ENCODE results near the gene MGAT4C. TPM values are rescaled to one million over a fixed set of nuclear protein-coding genes. Genes with fewer than 3 reads are reported as not detected.
"Not testable (repeated sequence)": the region's sequence is repeated elsewhere in the genome, so short reads cannot be mapped to it uniquely, and the experiment has no call there.

The MGAT4C gene
- not detected for polyA plus RNA-seq

- Mint-ChIP-seq H3K9me3 (peaks cover 0 to 24% (median 3%) of the 10 kb centered on the region in 6 donors), H3K4me1 (no peaks in the 10 kb centered on the region), H3K4me3 (no peak within 1 kb of the TSS), H3K27ac (no peak within 1 kb of the TSS), H3K36me3 (no peaks in the 10 kb centered on the region), H3K27me3 (ENCODE audit: low read depth in 3 of 3) (no peaks in the 10 kb centered on the region)
- DNase-seq = no peak
These were observed at the start of gene MGAT4C for GRCh38 chr12:86256163-86256562. Gene MGAT4C, minus strand, starts transcription at chr12:86256391.

GRCh38 chr12:86296396-86296795, 40.2 kb upstream of the MGAT4C start:
- H3K27me3 Mint-ChIP-seq (ENCODE audit: low read depth in 3 of 3); H3K36me3 Mint-ChIP-seq; H3K4me3 Mint-ChIP-seq; H3K4me1 Mint-ChIP-seq; H3K27ac Mint-ChIP-seq; DNase-seq: not testable (repeated sequence)
- H3K9me3 Mint-ChIP-seq = peaks cover 6 to 44% (median 13%) of the 10 kb centered on the region in 6 donors

DNA sequence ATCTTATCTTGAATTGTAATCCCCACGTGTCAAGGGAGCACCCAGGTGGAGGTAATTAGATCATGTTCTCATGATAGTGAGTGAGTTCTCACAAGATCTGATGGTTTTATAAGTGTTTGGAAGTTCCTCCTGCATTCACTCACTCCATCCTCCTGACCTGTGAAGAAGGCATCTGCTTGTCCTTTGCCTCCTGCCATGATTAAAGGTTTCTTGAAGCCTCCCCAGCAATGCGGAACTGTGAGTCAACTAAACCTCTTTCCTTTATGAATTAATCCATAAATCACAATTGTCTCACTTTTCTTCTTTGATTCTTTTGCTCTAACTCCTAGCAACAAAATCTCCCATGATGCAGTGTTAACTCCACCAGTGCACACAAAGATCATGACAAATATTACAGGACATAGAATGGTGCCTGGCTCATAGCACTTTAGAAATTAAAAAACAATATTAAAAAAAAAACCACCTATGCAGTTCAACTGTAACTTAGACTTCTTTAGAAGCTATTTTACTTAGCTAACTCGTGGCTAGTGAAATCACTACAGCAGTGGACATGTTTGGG, 37.6 kb upstream of the MGAT4C start:
- no peak overlapping the region for H3K4me3 Mint-ChIP-seq
- H3K36me3 Mint-ChIP-seq = no peaks in the 10 kb centered on the region
- H3K27me3 Mint-ChIP-seq (ENCODE audit: low read depth in 3 of 3) = no peaks in the 10 kb centered on the region
- H3K4me1 Mint-ChIP-seq = no peaks in the 10 kb centered on the region
- no peak overlapping the region for H3K27ac Mint-ChIP-seq
- peaks cover 6 to 50% (median 19%) of the 10 kb centered on the region in 6 donors for H3K9me3 Mint-ChIP-seq
- no peak for DNase-seq

GRCh38 chr12:86292480-86292879, 36.3 kb upstream of the MGAT4C start:
- H3K9me3 Mint-ChIP-seq = peaks cover 4 to 46% (median 20%) of the 10 kb centered on the region in 6 donors
- H3K4me3 Mint-ChIP-seq = no peak overlapping the region
- no peaks in the 10 kb centered on the region for H3K4me1 Mint-ChIP-seq
- DNase-seq = no peak
- H3K27me3 Mint-ChIP-seq (ENCODE audit: low read depth in 3 of 3) = no peaks in the 10 kb centered on the region
- no peaks in the 10 kb centered on the region for H3K36me3 Mint-ChIP-seq
- H3K27ac Mint-ChIP-seq = no peak overlapping the region

DNA sequence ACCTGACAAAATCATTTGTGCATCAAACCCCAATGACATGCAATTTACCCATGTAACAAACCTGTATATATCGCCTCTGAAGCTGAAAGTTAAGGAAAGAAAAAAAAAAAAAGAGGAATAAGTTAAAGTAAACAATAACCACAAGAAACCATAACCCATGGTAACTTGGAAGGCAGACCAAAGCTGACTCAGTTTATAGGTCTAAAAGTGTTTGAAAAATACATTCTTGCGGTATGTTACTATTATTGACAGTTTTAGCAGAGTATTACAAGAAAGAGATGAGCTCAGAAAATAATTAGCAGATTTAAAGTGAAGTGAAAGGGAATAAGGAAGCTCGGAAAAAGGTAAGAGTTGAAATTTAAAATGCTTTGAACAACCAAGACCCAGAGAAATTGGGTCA, 34.4 kb upstream of the MGAT4C start:
- Mint-ChIP-seq H3K27ac (no peak overlapping the region), H3K4me1 (no peaks in the 10 kb centered on the region), H3K9me3 (peaks cover 2 to 40% (median 21%) of the 10 kb centered on the region in 6 donors), H3K36me3 (no peaks in the 10 kb centered on the region), H3K27me3 (ENCODE audit: low read depth in 3 of 3) (no peaks in the 10 kb centered on the region), H3K4me3 (no peak overlapping the region)
- no peak for DNase-seq

DNA sequence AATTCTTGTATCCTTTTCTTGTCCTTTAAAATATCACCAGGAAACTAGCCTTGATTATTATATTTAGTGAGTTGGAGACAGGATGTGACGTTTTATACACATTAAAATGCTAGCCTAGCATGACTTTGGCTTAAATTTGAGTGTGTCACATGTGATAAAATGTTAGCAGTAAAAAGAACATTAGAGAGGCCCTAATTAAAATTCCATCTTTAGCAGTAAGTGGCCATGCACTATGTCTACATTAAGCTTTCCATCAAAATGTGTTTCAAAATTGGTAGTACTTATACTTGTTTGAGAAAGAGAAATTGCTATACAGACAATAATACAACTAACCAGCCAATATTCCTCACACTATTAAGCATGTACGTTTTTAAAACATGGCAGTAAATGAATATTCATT, 29.9 kb upstream of the MGAT4C start:
- Mint-ChIP-seq H3K27me3 (ENCODE audit: low read depth in 3 of 3) (no peaks in the 10 kb centered on the region), H3K4me3 (no peak overlapping the region), H3K36me3 (no peaks in the 10 kb centered on the region)

DNA sequence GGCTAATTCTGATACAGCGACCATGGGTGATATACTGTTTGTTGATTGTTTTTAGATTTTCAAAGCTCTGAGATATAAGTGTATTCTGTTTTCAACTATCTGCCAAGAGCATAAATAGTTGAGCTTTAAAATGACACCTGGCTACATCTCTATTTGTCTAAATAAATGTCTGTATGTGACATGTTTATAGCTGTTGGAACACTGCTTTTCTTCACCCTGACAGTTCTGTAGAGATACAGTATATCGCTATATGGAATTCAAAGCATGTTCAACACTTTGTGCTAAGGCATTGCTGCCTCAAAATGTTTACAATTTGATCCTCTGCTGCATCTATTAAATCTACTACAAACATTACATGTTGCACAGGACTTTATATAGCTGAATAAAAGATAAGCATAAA, 27.4 kb upstream of the MGAT4C start:
- Mint-ChIP-seq H3K4me1 (no peaks in the 10 kb centered on the region), H3K4me3 (no peak overlapping the region), H3K9me3 (peaks cover under 1 to 29% (median 6%) of the 10 kb centered on the region in 6 donors), H3K36me3 (no peaks in the 10 kb centered on the region), H3K27ac (no peak overlapping the region), H3K27me3 (ENCODE audit: low read depth in 3 of 3) (no peaks in the 10 kb centered on the region)
- DNase-seq = no peak

More for the DNA sequence above, 29.9 kb upstream of the MGAT4C start:
- H3K9me3 Mint-ChIP-seq = peaks cover 0 to 22% (median 8%) of the 10 kb centered on the region in 6 donors
- H3K4me1 Mint-ChIP-seq = no peaks in the 10 kb centered on the region
- DNase-seq = no peak
- H3K27ac Mint-ChIP-seq = no peak overlapping the region

DNA sequence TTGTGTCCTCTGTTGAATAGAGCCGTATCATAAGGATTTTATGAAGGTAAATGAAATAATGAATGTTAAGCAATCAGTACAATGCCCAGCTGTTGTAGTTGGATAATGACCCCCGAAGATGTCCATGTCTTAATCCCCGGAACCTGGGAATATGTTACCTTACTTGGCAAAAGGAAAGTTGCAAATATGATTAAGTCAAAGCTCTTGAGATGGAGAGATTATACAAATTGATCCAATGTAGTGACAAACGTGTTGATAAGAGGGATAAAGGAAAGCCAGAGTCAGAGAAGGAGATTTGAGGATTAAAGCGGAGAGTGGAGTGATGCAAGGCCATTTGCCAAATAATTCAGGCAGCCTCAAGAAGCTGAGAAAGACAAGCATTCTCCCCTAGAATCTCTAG, 19.2 kb upstream of the MGAT4C start:
- Mint-ChIP-seq H3K36me3 (no peaks in the 10 kb centered on the region), H3K27ac (no peak overlapping the region), H3K4me3 (no peak overlapping the region), H3K9me3 (peaks cover 8 to 33% (median 20%) of the 10 kb centered on the region in 6 donors), H3K4me1 (no peaks in the 10 kb centered on the region), H3K27me3 (ENCODE audit: low read depth in 3 of 3) (no peaks in the 10 kb centered on the region)
- DNase-seq = no peak

- no peaks in the 10 kb centered on the region for H3K27me3 Mint-ChIP-seq (ENCODE audit: low read depth in 3 of 3)
- H3K4me3 Mint-ChIP-seq = no peak overlapping the region
- no peak overlapping the region for H3K27ac Mint-ChIP-seq
- H3K4me1 Mint-ChIP-seq = no peaks in the 10 kb centered on the region
- no peak for DNase-seq
- peaks cover 12 to 35% (median 17%) of the 10 kb centered on the region in 6 donors for H3K9me3 Mint-ChIP-seq
- no peaks in the 10 kb centered on the region for H3K36me3 Mint-ChIP-seq
These were observed 9.1 kb upstream of the MGAT4C start for GRCh38 chr12:86265329-86265695.

- no peaks in the 10 kb centered on the region for H3K4me1 Mint-ChIP-seq
- no peak overlapping the region for H3K27ac Mint-ChIP-seq
- no peak overlapping the region for H3K4me3 Mint-ChIP-seq
- no peaks in the 10 kb centered on the region for H3K27me3 Mint-ChIP-seq (ENCODE audit: low read depth in 3 of 3)
- DNase-seq = no peak
- H3K36me3 Mint-ChIP-seq = no peaks in the 10 kb centered on the region
- H3K9me3 Mint-ChIP-seq = peaks cover 12 to 32% (median 17%) of the 10 kb centered on the region in 6 donors
These were observed 8.5 kb upstream of the MGAT4C start for GRCh38 chr12:86264451-86265328.

DNA sequence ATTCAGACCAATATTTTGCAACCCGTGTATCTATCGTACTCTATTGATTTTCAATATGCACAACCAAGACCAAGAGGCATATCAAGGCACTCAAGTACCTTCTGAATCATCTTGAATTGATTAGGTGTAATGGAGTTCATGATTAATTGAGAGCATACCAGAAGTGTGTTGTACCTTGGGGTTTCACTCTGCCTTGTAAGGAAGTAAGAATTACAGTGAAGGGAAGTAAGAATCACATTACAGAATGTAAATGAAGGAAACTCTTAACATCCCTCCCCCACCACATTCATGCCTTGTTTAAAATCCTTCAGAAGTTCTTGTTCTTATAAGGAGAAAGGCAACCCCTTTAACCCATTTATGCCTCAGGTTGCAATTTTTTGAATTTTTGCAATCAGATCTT, 5.4 kb upstream of the MGAT4C start:
- Mint-ChIP-seq H3K27me3 (ENCODE audit: low read depth in 3 of 3) (no peaks in the 10 kb centered on the region), H3K4me3 (no peak overlapping the region), H3K27ac (no peak overlapping the region), H3K36me3 (no peaks in the 10 kb centered on the region), H3K4me1 (no peaks in the 10 kb centered on the region), H3K9me3 (peaks cover 7 to 26% (median 15%) of the 10 kb centered on the region in 6 donors)
- DNase-seq = no peak

DNA sequence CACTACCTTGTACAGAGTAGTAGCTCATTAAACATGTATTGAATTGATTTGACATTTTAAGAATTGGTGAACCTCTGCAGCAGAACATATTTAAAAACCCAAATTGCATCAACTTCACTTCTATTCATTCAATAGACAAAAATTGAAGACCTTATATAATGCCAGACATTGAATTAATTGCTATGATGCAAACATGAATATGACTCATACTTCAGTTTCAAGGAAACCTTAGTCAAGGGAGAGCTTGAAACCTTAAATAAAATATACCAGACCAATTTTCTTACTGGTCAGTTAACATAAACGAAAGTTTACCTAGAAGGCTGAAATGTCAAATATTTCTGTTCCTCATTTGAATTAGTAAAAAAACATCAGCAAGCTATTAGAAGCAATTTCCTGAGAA, 5.0 kb upstream of the MGAT4C start:
- Mint-ChIP-seq H3K36me3 (no peaks in the 10 kb centered on the region), H3K27ac (no peak overlapping the region), H3K27me3 (ENCODE audit: low read depth in 3 of 3) (no peaks in the 10 kb centered on the region), H3K4me1 (no peaks in the 10 kb centered on the region), H3K4me3 (no peak overlapping the region), H3K9me3 (peaks cover 4 to 29% (median 14%) of the 10 kb centered on the region in 6 donors)
- DNase-seq = no peak

- no peak overlapping the region for H3K27ac Mint-ChIP-seq
- no peak for DNase-seq
- peaks cover 2 to 20% (median 10%) of the 10 kb centered on the region in 6 donors for H3K9me3 Mint-ChIP-seq
- no peak overlapping the region for H3K4me3 Mint-ChIP-seq
- H3K4me1 Mint-ChIP-seq = no peaks in the 10 kb centered on the region
- H3K27me3 Mint-ChIP-seq (ENCODE audit: low read depth in 3 of 3) = no peaks in the 10 kb centered on the region
- no peaks in the 10 kb centered on the region for H3K36me3 Mint-ChIP-seq
These were observed 4.0 kb upstream of the MGAT4C start for GRCh38 chr12:86260183-86260582.

GRCh38 chr12:86257134-86257533, 943 bp upstream of the MGAT4C start:
- Mint-ChIP-seq H3K27me3 (ENCODE audit: low read depth in 3 of 3) (no peaks in the 10 kb centered on the region), H3K9me3 (peaks cover 2 to 19% (median 4%) of the 10 kb centered on the region in 6 donors), H3K36me3 (no peaks in the 10 kb centered on the region), H3K4me3 (no peak overlapping the region), H3K4me1 (no peaks in the 10 kb centered on the region), H3K27ac (no peak overlapping the region)
- DNase-seq = no peak

Data from immature natural killer cell (primary cell).